RWPE2 (cell line): Measurements from ENCODE around the gene LRP1.
A peak's percentile ranks its signal among the peaks of the same experiment; 100 is the strongest.

ENCODE experiments used
- ATAC-seq: fragments of 200-7000 bp; cut with Tn5 transposase; 3 replicates; pipeline ENCODE4 v1.9.1; 2021; ENCODE audit warnings: low read depth
- DNase-seq: peaks from one replicate; pipeline ENCODE4 v3.0.0-alpha.2; 2020; ENCODE audit warnings: low spot score
- H3K27ac ChIP-seq: fragments of 450-650 bp; 2 replicates; pipeline ENCODE4 v1.5.1; 2017; ENCODE audit warnings: mild to moderate bottlenecking; ENCODE audit not compliant: poor library complexity, severe bottlenecking
- H3K27me3 ChIP-seq: fragments of 250-450 bp; sonication (Bioruptor Pico); 2 replicates; pipeline ENCODE4 v1.5.1; 2021; ENCODE audit warnings: mild to moderate bottlenecking, moderate library complexity; ENCODE audit not compliant: insufficient read depth, poor library complexity, severe bottlenecking
- H3K36me3 ChIP-seq: fragments of 250-450 bp; sonication (Bioruptor Pico); 2 replicates; pipeline ENCODE4 v1.5.1; 2020; ENCODE audit warnings: low read depth, mild to moderate bottlenecking, moderate library complexity
- H3K4me1 ChIP-seq: fragments of 250-450 bp; sonication (Bioruptor Pico); 2 replicates; pipeline ENCODE4 v1.5.1; 2021; ENCODE audit warnings: mild to moderate bottlenecking, moderate library complexity; ENCODE audit not compliant: insufficient read depth, poor library complexity, severe bottlenecking
- H3K4me3 ChIP-seq: fragments of 250-450 bp; sonication (Bioruptor Pico); 2 replicates; pipeline ENCODE4 v1.5.1; 2021; ENCODE audit warnings: mild to moderate bottlenecking, moderate library complexity; ENCODE audit not compliant: severe bottlenecking
- H3K9me3 ChIP-seq: fragments of 250-450 bp; sonication (Bioruptor Pico); 2 replicates; pipeline ENCODE4 v1.5.1; 2021; ENCODE audit warnings: mild to moderate bottlenecking, moderate library complexity; ENCODE audit not compliant: severe bottlenecking
- CTCF ChIP-seq: fragments of 450-650 bp; IDR thresholded peaks from one replicate; pipeline ENCODE4 v1.5.1; 2017; ENCODE audit warnings: mild to moderate bottlenecking, moderate library complexity; ENCODE audit not compliant: poor library complexity, severe bottlenecking

LRP1 gene

DNA sequence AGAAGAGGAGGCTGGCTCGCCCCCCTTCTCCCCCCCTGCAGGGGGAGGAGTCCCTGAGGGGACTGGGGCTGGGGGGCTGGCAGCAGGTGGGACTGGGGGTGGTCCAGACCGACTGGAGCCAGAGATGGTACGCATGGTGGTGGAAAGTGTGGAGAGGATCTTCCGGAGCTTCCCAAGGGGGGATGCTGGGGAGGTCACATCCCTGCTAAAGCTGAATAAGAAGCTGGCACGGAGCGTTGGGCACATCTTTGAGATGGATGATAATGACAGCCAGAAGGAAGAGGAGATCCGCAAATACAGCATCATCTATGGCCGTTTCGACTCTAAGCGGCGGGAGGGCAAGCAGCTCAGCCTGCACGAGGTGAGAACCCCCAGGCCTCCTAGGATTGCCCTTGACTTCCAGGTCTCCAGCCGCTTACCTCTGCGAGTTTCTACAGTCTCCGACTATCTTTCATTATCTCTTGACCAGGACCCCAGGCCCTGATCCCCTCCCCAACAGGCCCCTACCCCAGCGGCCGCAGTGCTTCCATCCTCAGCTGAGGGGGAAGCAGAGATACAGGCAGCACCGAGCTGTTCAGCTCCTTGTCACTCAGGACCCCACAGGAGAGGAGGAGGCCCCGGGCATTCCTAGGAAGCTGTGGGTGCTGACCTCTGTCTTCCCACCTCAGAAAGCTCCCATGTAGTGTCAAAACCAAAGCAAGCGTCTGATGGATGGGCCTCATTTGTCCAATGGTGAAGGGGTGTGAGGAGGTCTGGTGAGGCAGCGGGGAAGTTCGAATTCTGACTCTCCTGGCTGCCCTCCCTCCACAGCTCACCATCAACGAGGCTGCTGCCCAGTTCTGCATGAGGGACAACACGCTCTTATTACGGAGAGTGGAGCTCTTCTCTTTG, 36.4 kb upstream of the LRP1 start:
- Histone ChIP-seq H3K4me3 (no peak overlapping the region), H3K4me1 (peaks cover 20% of the 10 kb centered on the region), H3K9me3 (no peaks in the 10 kb centered on the region), H3K27me3 (no peaks in the 10 kb centered on the region), H3K36me3 (peaks cover 55% of the 10 kb centered on the region), H3K27ac (peak overlapping the region; percentile 61)
- DNase-seq (no peak), ATAC-seq (no peak)
- TF ChIP-seq CTCF, result no peak

GRCh38 chr12:57092529-57092862, 35.8 kb upstream of the LRP1 start:
- no peak for TF ChIP-seq CTCF
- ATAC-seq (no peak), DNase-seq (no peak)
- H3K27ac ChIP-seq, result peak overlapping the region; percentile 61
- peaks cover 20% of the 10 kb centered on the region for H3K4me1 ChIP-seq
- H3K4me3 ChIP-seq, result no peak overlapping the region
- H3K27me3 ChIP-seq, result no peaks in the 10 kb centered on the region
- peaks cover 61% of the 10 kb centered on the region for H3K36me3 ChIP-seq
- H3K9me3 ChIP-seq, result no peaks in the 10 kb centered on the region

DNA sequence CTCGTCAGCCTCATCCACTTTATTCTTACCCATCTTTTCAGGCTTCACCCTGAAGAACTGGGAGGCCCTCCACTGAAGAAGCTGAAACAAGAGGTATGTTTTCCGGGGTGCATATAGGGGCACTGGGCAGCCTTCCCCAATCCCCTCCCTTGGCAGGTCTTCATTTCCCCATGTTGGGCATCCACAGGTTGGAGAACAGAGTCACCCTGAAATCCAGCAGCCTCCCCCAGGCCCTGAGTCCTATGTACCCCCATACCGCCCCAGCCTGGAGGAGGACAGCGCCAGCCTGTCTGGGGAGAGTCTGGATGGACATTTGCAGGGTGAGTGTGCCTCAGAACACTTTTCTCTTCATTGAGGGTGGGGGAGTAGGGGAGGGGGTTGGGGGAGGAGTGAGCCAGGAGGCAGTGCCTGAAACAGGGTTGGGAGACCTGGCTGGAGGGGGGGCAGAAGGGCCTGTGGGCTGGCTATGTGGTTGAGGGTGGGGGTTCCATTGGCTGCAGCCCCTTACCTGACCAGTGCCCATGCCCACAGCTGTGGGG, 35.3 kb upstream of the LRP1 start:
- H3K4me3 ChIP-seq, result no peak overlapping the region
- DNase-seq (no peak), ATAC-seq (no peak)
- TF ChIP-seq CTCF, result no peak
- H3K36me3 ChIP-seq, result peaks cover 62% of the 10 kb centered on the region
- peaks cover 20% of the 10 kb centered on the region for H3K4me1 ChIP-seq
- H3K27me3 ChIP-seq, result no peaks in the 10 kb centered on the region
- no peaks in the 10 kb centered on the region for H3K9me3 ChIP-seq
- H3K27ac ChIP-seq, result peak overlapping the region; percentile 61

GRCh38 chr12:57093415-57094207, 34.7 kb upstream of the LRP1 start:
- Histone ChIP-seq H3K4me1 (peaks cover 20% of the 10 kb centered on the region), H3K27me3 (no peaks in the 10 kb centered on the region), H3K9me3 (no peaks in the 10 kb centered on the region), H3K27ac (peak overlapping the region; percentile 61), H3K36me3 (peaks cover 62% of the 10 kb centered on the region), H3K4me3 (no peak overlapping the region)
- peak; percentile 52 for TF ChIP-seq CTCF
- no peak for DNase-seq
- ATAC-seq, result no peak; the same call in 2 of the 3 replicates
